Mesothelial cell of epicardium (in vitro differentiated cells): ENCODE results near the gene HOGA1. TPM values are rescaled to one million over a fixed set of nuclear protein-coding genes. Genes with fewer than 3 reads are reported as not detected.

Experiments used
- DNase-seq, 2 experiments: peaks; one replicate each; pipeline ENCODE4 v3.0.0; 2021; ENCODE audit warnings: low spot score in 2 of 2; ENCODE audit not compliant: unreplicated experiment in 2 of 2
- H3K27ac Mint-ChIP-seq: 2 replicates; pipeline ENCODE4 v1.8.0; 2021; ENCODE audit warnings: mixed read lengths
- H3K27me3 Mint-ChIP-seq: 2 replicates; pipeline ENCODE4 v1.8.0; 2021; ENCODE audit warnings: low read depth, mixed read lengths
- H3K36me3 Mint-ChIP-seq: 2 replicates; pipeline ENCODE4 v1.8.0; 2021; ENCODE audit warnings: mixed read lengths
- H3K4me1 Mint-ChIP-seq: 2 replicates; pipeline ENCODE4 v1.8.0; 2021; ENCODE audit warnings: mixed read lengths
- H3K4me3 Mint-ChIP-seq: 2 replicates; pipeline ENCODE4 v1.8.0; 2021; ENCODE audit warnings: mild to moderate bottlenecking, moderate library complexity, mixed read lengths
- H3K9me3 Mint-ChIP-seq: 2 replicates; pipeline ENCODE4 v1.8.0; 2021; ENCODE audit warnings: mixed read lengths
- total RNA-seq: library from RNA; stranded (reverse); gene quantifications from 3 replicates; pipeline ENCODE4 v1.2.1, GENCODE V29; 2021
- TF ChIP-seq, protein P1 (sequence below): fragments of 200-600 bp; sonication (generic); IDR thresholded peaks from one replicate; pipeline ENCODE4 v1.5.0; 2021; ENCODE audit warnings: antibody characterized with exemption; ENCODE audit not compliant: unreplicated experiment

Gene HOGA1
- total RNA-seq, 1 donor from 2014 or later: 0.31 TPM

DNA sequence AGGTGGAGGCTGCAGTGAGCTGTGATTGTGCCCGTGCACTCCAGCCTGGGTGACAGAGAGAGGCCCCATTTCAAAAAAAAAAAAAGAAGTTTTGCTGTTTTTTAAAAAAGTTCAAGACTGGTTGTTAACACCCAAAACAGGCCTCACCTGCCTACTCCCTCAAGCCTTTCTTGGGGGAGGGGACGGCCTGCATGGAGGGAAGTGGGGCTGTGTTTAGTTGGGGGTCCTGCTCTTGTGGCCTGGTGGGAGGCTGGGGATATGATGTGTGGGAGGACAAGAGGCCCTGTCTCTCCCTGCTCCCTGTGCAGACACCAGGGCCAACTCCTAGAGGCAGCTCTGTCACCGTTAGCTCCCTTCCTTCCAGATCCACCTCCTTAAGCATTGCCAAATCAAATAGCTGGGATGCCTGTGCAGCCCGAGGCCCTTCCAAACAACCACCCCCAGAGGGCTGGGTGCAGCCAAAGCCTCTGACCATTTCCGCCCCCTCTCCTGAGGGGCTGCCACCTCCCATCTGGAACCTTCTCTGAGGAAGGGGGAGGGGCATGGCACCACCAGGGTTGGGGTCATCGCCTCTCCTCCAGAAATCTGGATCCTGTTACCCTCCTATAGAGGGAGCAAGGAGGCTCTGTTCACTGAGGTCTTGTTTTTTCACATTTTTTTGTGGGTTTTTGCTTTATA lies 44.5 kb upstream of the HOGA1 start:
- no peaks in the 10 kb centered on the region for H3K9me3 Mint-ChIP-seq
- DNase-seq: peak in 1 of 2 experiments; percentile 49
- H3K4me1 Mint-ChIP-seq: peaks cover 43% of the 10 kb centered on the region
- no peaks in the 10 kb centered on the region for H3K36me3 Mint-ChIP-seq
- no peak overlapping the region for H3K4me3 Mint-ChIP-seq
- H3K27me3 Mint-ChIP-seq: no peaks in the 10 kb centered on the region
- peak overlapping the region; percentile 95 for H3K27ac Mint-ChIP-seq
- TF ChIP-seq, protein P1, sequence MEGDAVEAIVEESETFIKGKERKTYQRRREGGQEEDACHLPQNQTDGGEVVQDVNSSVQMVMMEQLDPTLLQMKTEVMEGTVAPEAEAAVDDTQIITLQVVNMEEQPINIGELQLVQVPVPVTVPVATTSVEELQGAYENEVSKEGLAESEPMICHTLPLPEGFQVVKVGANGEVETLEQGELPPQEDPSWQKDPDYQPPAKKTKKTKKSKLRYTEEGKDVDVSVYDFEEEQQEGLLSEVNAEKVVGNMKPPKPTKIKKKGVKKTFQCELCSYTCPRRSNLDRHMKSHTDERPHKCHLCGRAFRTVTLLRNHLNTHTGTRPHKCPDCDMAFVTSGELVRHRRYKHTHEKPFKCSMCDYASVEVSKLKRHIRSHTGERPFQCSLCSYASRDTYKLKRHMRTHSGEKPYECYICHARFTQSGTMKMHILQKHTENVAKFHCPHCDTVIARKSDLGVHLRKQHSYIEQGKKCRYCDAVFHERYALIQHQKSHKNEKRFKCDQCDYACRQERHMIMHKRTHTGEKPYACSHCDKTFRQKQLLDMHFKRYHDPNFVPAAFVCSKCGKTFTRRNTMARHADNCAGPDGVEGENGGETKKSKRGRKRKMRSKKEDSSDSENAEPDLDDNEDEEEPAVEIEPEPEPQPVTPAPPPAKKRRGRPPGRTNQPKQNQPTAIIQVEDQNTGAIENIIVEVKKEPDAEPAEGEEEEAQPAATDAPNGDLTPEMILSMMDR: no peak

DNA sequence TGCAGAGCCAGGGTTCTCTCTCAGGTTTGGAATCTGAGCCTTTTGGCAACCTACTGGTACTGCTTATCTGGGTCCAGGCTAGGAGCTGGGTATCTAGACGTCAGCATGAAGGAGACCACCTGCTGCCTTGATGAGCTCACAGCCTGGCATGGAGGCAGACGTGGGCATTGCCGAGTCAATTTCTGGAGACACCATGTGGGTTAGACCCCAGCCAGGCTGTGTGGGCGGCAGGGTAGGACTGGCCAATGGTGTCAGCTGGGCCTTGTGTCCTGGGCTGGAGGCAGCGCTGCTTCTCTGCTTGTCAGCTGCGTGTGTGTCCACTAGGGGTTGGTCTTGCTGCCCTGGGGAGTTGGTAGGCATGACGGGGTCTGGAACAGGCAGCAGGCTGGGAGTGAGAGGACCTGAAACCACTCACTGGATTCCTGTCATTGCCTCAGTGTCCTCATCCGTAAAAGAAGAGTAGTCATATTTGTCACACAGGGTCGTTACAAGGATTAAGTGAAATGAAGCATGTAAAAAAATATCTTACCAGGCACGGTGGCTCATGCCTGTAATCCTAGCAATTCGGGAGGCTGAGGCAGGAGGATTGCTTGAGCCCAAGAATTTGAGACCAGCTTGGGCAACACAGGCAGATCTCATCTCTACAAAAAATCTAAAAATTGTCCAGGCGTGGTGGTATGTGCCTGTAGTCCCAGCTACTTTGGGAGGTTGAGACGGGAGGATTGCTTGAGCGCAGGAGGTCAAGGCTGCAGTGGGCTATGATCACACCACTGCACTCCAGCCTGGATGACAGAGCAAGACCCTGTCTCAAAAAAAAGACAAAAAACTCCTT lies 43.3 kb upstream of the HOGA1 start:
- TF ChIP-seq, protein P1: no peak
- Mint-ChIP-seq H3K27ac (peak overlapping the region; percentile 44), H3K4me1 (peaks cover 43% of the 10 kb centered on the region), H3K36me3 (no peaks in the 10 kb centered on the region), H3K27me3 (no peaks in the 10 kb centered on the region), H3K9me3 (no peaks in the 10 kb centered on the region), H3K4me3 (no peak overlapping the region)
- no peak for DNase-seq

DNA sequence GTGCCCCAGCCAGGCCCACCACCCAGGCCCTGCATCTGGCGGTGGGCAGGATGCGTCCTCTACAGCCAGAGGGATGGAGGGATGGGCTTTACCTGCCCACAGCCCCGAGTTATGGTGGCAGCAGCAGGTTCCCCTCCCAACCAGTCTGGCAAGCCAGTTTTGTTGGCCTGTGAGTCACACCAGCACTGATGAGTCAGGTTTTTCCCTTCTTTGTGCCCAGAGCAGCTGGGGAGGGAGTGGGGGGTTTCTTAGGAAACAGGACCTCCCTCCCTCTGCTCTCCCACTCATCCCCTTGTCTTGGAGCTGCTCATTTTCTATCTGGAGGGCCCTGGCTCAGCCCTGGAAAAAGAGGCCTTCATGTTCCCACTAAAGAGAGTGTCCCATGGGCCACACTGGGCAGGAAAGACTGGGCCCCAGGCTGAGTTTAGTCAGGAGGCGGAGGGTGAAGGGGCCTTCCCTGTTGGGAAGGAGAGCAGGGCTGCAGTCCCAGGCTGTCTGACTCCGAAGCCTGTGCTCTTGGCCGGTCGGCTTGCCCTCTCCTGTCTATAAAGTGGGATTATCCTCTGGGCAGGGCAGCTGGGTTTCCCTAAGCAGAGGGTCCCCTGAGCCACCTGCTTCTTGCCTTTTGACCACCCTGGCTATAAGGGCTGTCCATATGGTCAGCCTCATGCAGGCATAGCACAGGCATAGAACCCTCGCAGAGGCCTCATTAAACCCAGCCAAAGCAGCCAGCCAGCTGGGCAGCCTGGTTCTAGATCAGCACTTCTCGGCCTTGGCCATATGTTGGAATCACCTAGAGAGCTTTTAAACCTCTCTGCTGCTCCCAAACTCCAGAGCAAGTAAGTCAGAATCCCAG lies 41.8 kb upstream of the HOGA1 start:
- no peak for DNase-seq
- peak overlapping the region; percentile 96 for H3K27ac Mint-ChIP-seq
- H3K4me3 Mint-ChIP-seq: no peak overlapping the region
- TF ChIP-seq, protein P1: no peak
- H3K9me3 Mint-ChIP-seq: no peaks in the 10 kb centered on the region
- no peaks in the 10 kb centered on the region for H3K36me3 Mint-ChIP-seq
- no peaks in the 10 kb centered on the region for H3K27me3 Mint-ChIP-seq
- peaks cover 45% of the 10 kb centered on the region for H3K4me1 Mint-ChIP-seq

DNA sequence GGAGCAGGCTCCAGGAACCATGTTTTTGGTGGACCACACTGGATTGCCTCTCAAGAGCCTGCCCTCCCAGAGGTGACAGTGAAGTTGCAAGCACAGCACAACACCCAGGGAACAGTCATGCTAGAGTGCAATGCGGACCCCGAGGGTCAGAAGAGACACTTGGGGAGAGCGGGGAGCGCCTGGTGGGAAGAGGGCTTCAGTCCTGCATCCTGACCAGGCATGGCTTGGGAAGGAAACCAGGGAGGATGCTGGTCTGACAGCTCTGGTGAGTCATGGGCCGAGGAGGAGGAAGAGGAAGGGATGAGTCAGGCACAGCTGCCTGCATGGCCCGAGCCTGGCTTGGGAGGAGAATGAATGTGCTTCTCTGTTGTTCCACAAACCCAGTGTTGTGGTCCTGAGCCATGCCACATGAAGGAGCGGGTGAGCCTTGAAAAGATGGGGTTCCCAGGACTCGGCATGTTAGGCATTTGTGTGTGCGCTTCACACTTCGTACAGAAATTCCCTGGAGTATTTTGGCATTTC lies 41.1 kb upstream of the HOGA1 start:
- H3K36me3 Mint-ChIP-seq: no peaks in the 10 kb centered on the region
- H3K4me3 Mint-ChIP-seq: no peak overlapping the region
- no peaks in the 10 kb centered on the region for H3K9me3 Mint-ChIP-seq
- no peak for DNase-seq
- peaks cover 49% of the 10 kb centered on the region for H3K4me1 Mint-ChIP-seq
- H3K27me3 Mint-ChIP-seq: no peaks in the 10 kb centered on the region
- TF ChIP-seq, protein P1: no peak
- H3K27ac Mint-ChIP-seq: peak overlapping the region; percentile 96

DNA sequence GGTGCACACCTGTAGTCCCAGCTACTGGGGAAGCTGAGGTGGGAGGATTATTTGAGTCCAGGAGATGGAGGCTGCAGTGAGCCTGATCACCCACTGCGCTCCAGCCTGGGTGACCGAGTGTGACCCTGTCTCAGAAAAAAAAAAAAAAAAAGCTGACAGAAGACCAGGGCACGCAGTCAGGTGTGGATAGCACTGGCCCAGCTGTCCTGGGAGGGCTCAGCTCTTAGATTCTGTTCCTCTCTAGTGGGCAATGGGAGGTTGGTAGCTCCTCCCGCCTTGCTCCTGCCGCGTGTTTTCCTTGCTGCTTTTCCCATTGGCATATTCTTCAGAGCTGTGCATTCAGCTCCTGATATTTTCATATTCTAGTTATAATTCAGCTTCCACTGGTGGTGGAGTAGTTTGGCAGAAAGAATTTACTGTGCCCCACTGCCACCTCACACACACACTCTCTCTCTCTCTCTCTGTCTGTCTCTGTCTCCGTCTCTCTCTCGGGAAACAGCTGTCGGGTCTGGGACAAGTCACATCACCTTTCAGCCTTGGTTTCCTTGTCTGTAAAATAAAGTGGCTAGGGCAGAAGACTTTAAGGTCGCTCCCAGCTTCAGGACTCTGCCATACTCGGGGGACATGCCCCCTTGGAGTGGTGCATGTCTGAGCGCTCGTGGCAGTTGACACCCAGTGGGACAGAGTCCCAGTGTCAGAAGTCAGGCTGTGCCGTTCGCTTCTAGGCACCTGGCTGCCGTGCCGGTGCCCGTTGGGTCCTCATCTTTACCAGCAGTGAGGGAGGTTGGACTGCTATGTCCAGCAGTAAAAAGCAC lies 37.5 kb upstream of the HOGA1 start:
- H3K4me3 Mint-ChIP-seq: no peak overlapping the region
- DNase-seq: no peak
- no peaks in the 10 kb centered on the region for H3K9me3 Mint-ChIP-seq
- TF ChIP-seq, protein P1: no peak
- H3K27me3 Mint-ChIP-seq: no peaks in the 10 kb centered on the region
- H3K4me1 Mint-ChIP-seq: peaks cover 53% of the 10 kb centered on the region
- H3K27ac Mint-ChIP-seq: no peak overlapping the region
- H3K36me3 Mint-ChIP-seq: no peaks in the 10 kb centered on the region
